ENCODE data around the gene EIF6. TPM values are rescaled to one million over a fixed set of nuclear protein-coding genes. Genes with fewer than 3 reads are reported as not detected.

The EIF6 gene
- total and polyA plus RNA-seq, 9 of the 15 experiments (the other 6 are each of a cell fraction or from before 2014, with no cell fraction given), result 165 to 832 (median 229) TPM

- TF ChIP-seq HBP1 (CRISPR knock-in tag; IDR thresholded peaks at IDR 0.05), result no peak
- TF ChIP-seq TEAD2 (tag; IDR thresholded peaks at IDR 0.05), result no peak
- TF ChIP-seq ZBED1 (IDR thresholded peaks at IDR 0.05), result no peak
- TF ChIP-seq, protein P1, sequence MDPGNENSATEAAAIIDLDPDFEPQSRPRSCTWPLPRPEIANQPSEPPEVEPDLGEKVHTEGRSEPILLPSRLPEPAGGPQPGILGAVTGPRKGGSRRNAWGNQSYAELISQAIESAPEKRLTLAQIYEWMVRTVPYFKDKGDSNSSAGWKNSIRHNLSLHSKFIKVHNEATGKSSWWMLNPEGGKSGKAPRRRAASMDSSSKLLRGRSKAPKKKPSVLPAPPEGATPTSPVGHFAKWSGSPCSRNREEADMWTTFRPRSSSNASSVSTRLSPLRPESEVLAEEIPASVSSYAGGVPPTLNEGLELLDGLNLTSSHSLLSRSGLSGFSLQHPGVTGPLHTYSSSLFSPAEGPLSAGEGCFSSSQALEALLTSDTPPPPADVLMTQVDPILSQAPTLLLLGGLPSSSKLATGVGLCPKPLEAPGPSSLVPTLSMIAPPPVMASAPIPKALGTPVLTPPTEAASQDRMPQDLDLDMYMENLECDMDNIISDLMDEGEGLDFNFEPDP (CRISPR knock-in tag; IDR thresholded peaks at IDR 0.05), result no peak
- TF ChIP-seq, protein P2, sequence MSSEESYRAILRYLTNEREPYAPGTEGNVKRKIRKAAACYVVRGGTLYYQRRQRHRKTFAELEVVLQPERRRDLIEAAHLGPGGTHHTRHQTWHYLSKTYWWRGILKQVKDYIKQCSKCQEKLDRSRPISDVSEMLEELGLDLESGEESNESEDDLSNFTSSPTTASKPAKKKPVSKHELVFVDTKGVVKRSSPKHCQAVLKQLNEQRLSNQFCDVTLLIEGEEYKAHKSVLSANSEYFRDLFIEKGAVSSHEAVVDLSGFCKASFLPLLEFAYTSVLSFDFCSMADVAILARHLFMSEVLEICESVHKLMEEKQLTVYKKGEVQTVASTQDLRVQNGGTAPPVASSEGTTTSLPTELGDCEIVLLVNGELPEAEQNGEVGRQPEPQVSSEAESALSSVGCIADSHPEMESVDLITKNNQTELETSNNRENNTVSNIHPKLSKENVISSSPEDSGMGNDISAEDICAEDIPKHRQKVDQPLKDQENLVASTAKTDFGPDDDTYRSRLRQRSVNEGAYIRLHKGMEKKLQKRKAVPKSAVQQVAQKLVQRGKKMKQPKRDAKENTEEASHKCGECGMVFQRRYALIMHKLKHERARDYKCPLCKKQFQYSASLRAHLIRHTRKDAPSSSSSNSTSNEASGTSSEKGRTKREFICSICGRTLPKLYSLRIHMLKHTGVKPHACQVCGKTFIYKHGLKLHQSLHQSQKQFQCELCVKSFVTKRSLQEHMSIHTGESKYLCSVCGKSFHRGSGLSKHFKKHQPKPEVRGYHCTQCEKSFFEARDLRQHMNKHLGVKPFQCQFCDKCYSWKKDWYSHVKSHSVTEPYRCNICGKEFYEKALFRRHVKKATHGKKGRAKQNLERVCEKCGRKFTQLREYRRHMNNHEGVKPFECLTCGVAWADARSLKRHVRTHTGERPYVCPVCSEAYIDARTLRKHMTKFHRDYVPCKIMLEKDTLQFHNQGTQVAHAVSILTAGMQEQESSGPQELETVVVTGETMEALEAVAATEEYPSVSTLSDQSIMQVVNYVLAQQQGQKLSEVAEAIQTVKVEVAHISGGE (CRISPR knock-in tag; IDR thresholded peaks at IDR 0.05), result peak in 1 of 3 experiments; percentile 87; a peak in 2 of 6 replicates
- TF ChIP-seq MEF2A (IDR thresholded peaks at IDR 0.05; ENCODE audit: control insufficient read depth, low read depth, low read length), result no peak
- TF ChIP-seq ZNF146 (CRISPR knock-in tag; IDR thresholded peaks at IDR 0.05; ENCODE audit: unreplicated experiment), result no peak
- no peak for TF ChIP-seq ARID3A (IDR thresholded peaks at IDR 0.05; ENCODE audit: borderline replicate concordance, low read depth, low read length)
- TF ChIP-seq ZNF785 (CRISPR knock-in tag; IDR thresholded peaks at IDR 0.05), result no peak
- TF ChIP-seq, protein P3, sequence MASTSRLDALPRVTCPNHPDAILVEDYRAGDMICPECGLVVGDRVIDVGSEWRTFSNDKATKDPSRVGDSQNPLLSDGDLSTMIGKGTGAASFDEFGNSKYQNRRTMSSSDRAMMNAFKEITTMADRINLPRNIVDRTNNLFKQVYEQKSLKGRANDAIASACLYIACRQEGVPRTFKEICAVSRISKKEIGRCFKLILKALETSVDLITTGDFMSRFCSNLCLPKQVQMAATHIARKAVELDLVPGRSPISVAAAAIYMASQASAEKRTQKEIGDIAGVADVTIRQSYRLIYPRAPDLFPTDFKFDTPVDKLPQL (IDR thresholded peaks at IDR 0.05; ENCODE audit: extremely low read depth, insufficient read length), result no peak
- TF ChIP-seq, protein P4, sequence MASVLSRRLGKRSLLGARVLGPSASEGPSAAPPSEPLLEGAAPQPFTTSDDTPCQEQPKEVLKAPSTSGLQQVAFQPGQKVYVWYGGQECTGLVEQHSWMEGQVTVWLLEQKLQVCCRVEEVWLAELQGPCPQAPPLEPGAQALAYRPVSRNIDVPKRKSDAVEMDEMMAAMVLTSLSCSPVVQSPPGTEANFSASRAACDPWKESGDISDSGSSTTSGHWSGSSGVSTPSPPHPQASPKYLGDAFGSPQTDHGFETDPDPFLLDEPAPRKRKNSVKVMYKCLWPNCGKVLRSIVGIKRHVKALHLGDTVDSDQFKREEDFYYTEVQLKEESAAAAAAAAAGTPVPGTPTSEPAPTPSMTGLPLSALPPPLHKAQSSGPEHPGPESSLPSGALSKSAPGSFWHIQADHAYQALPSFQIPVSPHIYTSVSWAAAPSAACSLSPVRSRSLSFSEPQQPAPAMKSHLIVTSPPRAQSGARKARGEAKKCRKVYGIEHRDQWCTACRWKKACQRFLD (CRISPR knock-in tag; IDR thresholded peaks at IDR 0.05), result 0 out of 2 replicates have a peak, but pooled peaks have one; percentile 53
- TF ChIP-seq CAMTA2 (CRISPR knock-in tag; conservative IDR thresholded peaks at IDR 0.05), result no peak
- no peak for TF ChIP-seq BDP1 (IDR thresholded peaks at IDR 0.05; ENCODE audit: insufficient read depth, insufficient read length)
- TF ChIP-seq MAFF (IDR thresholded peaks at IDR 0.05; ENCODE audit: low read length), result no peak
These were observed 6.8 kb downstream of the EIF6 start, which contains the start of gene MMP24OS (continued) for GRCh38 chr20:35277531-35278395.

Data from K562 (cell line).